Panc1 (cell line): ENCODE data around the gene HAND1. TPM values are rescaled to one million over a fixed set of nuclear protein-coding genes. Genes with fewer than 3 reads are reported as not detected.

ENCODE experiments used
- ATAC-seq: fragments of 200-7000 bp; cut with Tn5 transposase; 2 replicates; pipeline ENCODE4 v1.9.1; 2020; ENCODE audit warnings: mild to moderate bottlenecking, moderate library complexity
- BruUV-seq: library from RNA; stranded (reverse); fragments of 400-500 nt; replicated peaks from 2 replicates; lab custom pipeline; 2021; lab: Mats Ljungman, UMichigan
- CTCF ChIA-PET: fragments of 300-600 bp; sonication (Branson Sonifier 250); formaldehyde crosslinking; loops from one replicate; lab custom pipeline; 2022; ENCODE audit warnings: antibody characterized with exemption; lab: Charles Lee
- POLR2A ChIA-PET: fragments of 300-600 bp; sonication (Branson Sonifier 250); formaldehyde crosslinking; loops from one replicate; lab custom pipeline; 2022; ENCODE audit warnings: antibody characterized with exemption; lab: Charles Lee
- DNase-seq: peaks from one replicate; pipeline ENCODE4 v3.0.0-alpha.2; 2010; ENCODE audit warnings: low read depth, low spot score
- H3K27ac ChIP-seq: 2 replicates; pipeline ENCODE4 v1.5.1; 2011; ENCODE audit warnings: mild to moderate bottlenecking, low read length, inconsistent platforms
- H3K27me3 ChIP-seq: fragments of 200-500 bp; sonication (Bioruptor generic); 2 replicates; pipeline ENCODE4 v1.6.0; 2014; ENCODE audit warnings: low read length, inconsistent platforms; ENCODE audit not compliant: control insufficient read depth, insufficient read depth
- H3K36me3 ChIP-seq: fragments of 200-500 bp; sonication (Bioruptor generic); 2 replicates; pipeline ENCODE4 v1.5.1; 2014; ENCODE audit warnings: inconsistent platforms, mild to moderate bottlenecking, low read length, moderate library complexity; ENCODE audit not compliant: control insufficient read depth, insufficient read depth
- H3K4me1 ChIP-seq: 2 replicates; pipeline ENCODE4 v1.5.1; 2011; ENCODE audit warnings: inconsistent platforms, mild to moderate bottlenecking, low read length, moderate library complexity; ENCODE audit not compliant: control insufficient read depth, insufficient read depth
- H3K4me3 ChIP-seq, 2 experiments: 2 replicates each; pipeline ENCODE4 v1.5.1; 2011 to 2012; ENCODE audit warnings: low read depth in 2 of 2, low read length in 2 of 2, mild to moderate bottlenecking in 2 of 2, inconsistent platforms in 1 of 2, moderate library complexity in 1 of 2
- H3K9me3 ChIP-seq: fragments of 200-500 bp; sonication (Bioruptor generic); 2 replicates; pipeline ENCODE4 v1.5.1; 2014; ENCODE audit warnings: low read depth, mild to moderate bottlenecking, inconsistent platforms, low read length, moderate library complexity; ENCODE audit not compliant: control insufficient read depth, insufficient read depth
- CTCF ChIP-seq: fragments of 450-650 bp; IDR thresholded peaks from 2 replicates; pipeline ENCODE4 v1.5.1; 2017; ENCODE audit warnings: mild to moderate bottlenecking
- POLR2AphosphoS5 ChIP-seq: IDR thresholded peaks from 2 replicates; pipeline ENCODE4 v1.6.1; 2012; ENCODE audit warnings: mild to moderate bottlenecking, low read depth, low read length, moderate library complexity
- SIN3A ChIP-seq: IDR thresholded peaks from 2 replicates; pipeline ENCODE4 v1.6.1; 2012; ENCODE audit warnings: low read depth, mild to moderate bottlenecking, low read length, moderate library complexity, borderline replicate concordance; ENCODE audit not compliant: insufficient read depth
- TCF7L2 ChIP-seq: IDR thresholded peaks from 2 replicates; pipeline ENCODE4 v1.6.1; 2011; ENCODE audit warnings: mild to moderate bottlenecking, low read depth, low read length, inconsistent platforms
- in situ Hi-C: cut with HindIII; loops from 2 replicates; pipeline ENCODE4 v1.10.0; 2016; ENCODE audit warnings: low sequenced_read_pairs, low pct_unique_long_range_greater_than_20kb
- intact Hi-C: fragments of 100-400 bp; cut with micrococcal nuclease; formaldehyde crosslinking; loops from one replicate; pipeline ENCODE4 v1.10.0; 2022; ENCODE audit not compliant: unreplicated experiment
- total RNA-seq: library from RNA; stranded (reverse); gene quantifications from one replicate; pipeline ENCODE4 v1.2.1, GENCODE V29; 2021; ENCODE audit not compliant: unreplicated experiment
- TF ChIP-seq, protein P1 (sequence below), 2 experiments: IDR thresholded peaks; 2 replicates each; pipeline ENCODE4 v1.6.1; 2011 to 2012; ENCODE audit warnings: low read depth in 2 of 2, control low read depth in 1 of 2, low read length in 1 of 2, mild to moderate bottlenecking in 1 of 2, moderate library complexity in 1 of 2; ENCODE audit not compliant: insufficient read depth in 1 of 2

Gene HAND1
- total RNA-seq, 1 experiment from 2014 or later: 0.10 TPM

GRCh38 chr5:154473581-154474283 lies 4.3 kb downstream of the HAND1 start:
- Histone ChIP-seq H3K9me3 (no peaks in the 10 kb centered on the region), H3K27ac (no peak overlapping the region), H3K4me3 (no peak overlapping the region), H3K27me3 (peaks cover 13% of the 10 kb centered on the region), H3K36me3 (no peaks in the 10 kb centered on the region), H3K4me1 (no peaks in the 10 kb centered on the region; the same call in 1 of the 2 replicates)
- intact Hi-C loops (no loop called here), in situ Hi-C loops (no loop called here)
- ChIA-PET CTCF (no interaction called here), POLR2A (no interaction called here)
- no peak for ATAC-seq
- TF ChIP-seq POLR2AphosphoS5 (no peak), SIN3A (no peak), CTCF (no peak), TCF7L2 (no peak)
- TF ChIP-seq, protein P1, sequence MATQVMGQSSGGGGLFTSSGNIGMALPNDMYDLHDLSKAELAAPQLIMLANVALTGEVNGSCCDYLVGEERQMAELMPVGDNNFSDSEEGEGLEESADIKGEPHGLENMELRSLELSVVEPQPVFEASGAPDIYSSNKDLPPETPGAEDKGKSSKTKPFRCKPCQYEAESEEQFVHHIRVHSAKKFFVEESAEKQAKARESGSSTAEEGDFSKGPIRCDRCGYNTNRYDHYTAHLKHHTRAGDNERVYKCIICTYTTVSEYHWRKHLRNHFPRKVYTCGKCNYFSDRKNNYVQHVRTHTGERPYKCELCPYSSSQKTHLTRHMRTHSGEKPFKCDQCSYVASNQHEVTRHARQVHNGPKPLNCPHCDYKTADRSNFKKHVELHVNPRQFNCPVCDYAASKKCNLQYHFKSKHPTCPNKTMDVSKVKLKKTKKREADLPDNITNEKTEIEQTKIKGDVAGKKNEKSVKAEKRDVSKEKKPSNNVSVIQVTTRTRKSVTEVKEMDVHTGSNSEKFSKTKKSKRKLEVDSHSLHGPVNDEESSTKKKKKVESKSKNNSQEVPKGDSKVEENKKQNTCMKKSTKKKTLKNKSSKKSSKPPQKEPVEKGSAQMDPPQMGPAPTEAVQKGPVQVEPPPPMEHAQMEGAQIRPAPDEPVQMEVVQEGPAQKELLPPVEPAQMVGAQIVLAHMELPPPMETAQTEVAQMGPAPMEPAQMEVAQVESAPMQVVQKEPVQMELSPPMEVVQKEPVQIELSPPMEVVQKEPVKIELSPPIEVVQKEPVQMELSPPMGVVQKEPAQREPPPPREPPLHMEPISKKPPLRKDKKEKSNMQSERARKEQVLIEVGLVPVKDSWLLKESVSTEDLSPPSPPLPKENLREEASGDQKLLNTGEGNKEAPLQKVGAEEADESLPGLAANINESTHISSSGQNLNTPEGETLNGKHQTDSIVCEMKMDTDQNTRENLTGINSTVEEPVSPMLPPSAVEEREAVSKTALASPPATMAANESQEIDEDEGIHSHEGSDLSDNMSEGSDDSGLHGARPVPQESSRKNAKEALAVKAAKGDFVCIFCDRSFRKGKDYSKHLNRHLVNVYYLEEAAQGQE (IDR thresholded peaks at IDR 0.05; ENCODE audit: insufficient read depth in 1 of 2, low read depth in 2 of 2, low read length in 1 of 2): no peak
- DNase-seq: no peak
- no TSS peak for BruUV-seq

DNA sequence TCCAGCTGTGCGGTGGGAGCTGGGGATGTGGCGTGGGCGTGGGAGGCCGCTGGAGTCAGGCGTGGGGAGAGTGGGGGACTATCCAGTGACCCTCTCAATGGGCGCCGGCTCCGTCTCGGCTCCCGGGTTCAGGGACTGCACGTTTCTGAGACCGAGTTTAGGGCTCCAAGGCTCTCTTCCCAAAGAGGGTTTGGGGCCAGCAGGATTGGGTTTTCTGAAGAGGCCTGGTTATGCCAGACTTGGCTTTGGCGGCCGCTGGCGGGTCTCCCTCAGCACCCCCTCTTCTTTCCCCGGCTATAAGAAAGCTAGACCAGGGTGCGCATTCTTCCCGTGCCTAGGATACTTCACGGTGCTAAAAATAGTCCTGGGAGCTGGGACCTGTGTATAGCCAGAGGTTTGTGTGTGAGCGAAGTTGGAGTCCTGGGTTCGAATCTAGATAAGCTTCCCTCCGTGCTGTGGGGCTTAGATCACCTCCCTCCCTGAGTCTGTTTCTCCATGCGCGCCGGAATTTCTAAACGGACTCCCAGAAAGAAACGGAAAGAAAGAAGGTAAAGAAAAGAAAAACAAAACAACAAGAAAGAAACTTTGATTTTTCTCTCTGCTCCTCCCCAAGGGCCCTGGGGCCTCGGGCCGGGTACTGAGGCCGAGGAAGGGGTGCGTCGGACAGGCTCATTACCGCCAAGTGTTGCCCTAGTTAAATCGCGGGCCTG lies 5.0 kb downstream of the HAND1 start:
- CTCF ChIA-PET: no interaction called here
- BruUV-seq: no TSS peak
- in situ Hi-C loops: no loop called here
- intact Hi-C loops: no loop called here
- no peak for DNase-seq
- Histone ChIP-seq H3K9me3 (no peaks in the 10 kb centered on the region), H3K27ac (no peak overlapping the region), H3K4me1 (no peaks in the 10 kb centered on the region; the same call in 1 of the 2 replicates), H3K36me3 (no peaks in the 10 kb centered on the region), H3K4me3 (no peak overlapping the region), H3K27me3 (peaks cover 10% of the 10 kb centered on the region)
- no peak for TF ChIP-seq CTCF
- POLR2A ChIA-PET: interaction anchor here (0.7 kb wide), 1 partner anchor 206 kb away, joined by 3 read pairs; no protein-coding TSS in a partner anchor
- ATAC-seq: no peak
